IPS-NIHi11 (cell line): ENCODE results near the gene SLC34A1.

Experiments used
- DNase-seq: peaks from one replicate; pipeline ENCODE4 v3.0.0; 2012; ENCODE audit warnings: mixed read lengths, low spot score

The SLC34A1 gene

DNA sequence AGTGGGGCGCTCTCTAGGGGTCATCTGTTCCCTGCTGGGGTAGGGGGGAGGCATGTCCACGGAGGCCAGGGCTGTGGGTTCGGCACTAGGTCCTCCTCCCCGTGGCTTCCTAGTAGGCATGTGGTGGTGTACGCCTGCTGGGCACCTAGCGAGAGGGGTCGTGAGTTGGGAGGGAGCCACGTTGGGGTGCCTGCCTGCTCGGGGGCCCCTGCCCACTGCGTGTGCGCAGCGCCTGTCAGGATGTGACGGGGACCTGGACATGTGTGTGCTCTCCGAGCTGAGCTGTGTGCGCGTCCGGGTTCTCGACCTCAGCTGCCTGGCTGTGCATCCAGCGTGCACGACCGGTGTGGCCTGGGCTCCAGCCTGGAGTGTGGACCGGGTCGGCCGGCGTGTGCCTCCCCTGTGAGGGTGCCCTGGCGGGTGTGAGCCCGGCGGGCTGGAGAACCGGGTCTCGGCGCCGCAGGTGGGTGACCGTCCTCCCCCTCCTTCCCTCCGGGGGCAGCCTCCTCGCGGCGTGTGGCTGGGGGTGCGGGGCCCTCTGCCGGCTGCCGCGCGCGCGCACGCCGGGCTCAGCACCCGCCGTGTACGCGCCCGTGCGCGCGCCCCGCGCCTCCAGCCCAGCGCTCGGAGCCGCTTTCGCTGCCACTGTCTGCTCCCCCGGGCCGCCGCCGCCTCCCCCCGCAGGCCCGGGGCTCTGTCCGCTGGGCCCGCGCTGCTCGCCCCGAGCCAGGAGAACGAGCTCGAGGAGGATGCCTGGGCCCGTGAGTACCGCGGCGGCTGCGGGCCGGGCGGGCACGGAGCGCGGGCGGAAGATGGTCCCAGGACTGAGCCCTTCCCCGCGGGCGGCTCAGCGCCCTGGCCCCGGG is 62.2 kb downstream of the SLC34A1 start, which contains the start of gene PRR7:
Gene PRR7, plus strand, starts transcription at position 615 of the 866 bp plus-strand sequence. CDS start 8,254 bp downstream, outside the sequence.
- peak; percentile 91 for DNase-seq

DNA sequence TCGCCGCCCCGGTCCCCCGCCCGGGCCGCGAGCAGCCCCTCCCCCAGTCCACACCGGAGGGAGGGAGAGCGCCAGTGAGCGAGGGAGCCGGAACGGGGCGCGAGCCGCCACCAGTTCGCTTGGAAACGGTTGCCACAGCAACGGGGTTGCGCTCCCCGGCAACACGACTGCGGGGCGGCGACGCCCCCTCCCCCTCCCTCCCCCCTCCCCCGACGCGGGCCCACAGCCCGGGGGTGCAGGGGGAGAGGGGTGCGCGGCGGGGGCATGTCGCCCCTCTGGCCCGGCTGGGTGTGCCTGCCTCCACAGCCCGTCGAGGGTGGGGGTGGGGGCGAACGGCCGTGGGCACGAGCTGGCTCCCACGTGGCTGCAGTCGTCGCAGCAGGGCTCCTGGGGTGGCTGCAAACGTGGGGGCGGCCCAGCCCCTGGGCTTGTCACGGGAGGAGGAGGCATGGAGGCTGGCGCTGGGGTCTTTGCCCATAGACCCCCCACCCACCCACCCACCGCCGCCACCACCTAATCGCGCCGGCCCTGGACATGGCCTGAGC is 62.9 kb downstream of the SLC34A1 start:
- DNase-seq: peak; percentile 83

DNA sequence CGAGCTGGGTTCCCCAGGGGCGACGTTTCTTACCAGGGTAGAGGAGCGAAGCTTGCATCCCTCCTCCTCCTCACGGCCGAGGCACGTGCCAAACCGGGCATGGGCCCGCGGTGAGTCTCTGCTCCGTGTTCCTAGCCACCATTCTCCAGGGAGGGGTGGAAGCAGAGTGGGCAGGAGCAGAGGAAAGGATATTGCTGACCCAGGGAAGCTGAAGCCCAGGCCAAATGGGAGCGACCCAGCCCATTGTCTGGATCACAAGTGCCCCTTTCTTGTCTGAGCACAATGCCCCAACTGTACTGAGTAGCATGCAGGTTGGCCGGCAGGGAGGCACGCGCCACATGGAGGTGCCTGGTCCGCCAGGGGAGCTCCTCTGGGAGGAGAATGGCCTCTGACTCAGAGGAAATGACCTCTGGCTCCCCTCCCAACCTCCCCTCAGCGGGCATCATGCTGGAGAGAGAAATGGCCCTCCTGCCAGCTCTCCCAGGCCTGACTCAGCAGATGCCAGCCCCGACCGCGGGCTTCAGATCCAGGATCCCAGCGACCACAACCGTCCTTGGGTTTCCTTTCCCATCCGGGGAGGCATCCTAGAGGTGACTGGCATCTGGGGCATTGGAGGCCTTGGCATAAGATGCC is 63.5 kb downstream of the SLC34A1 start:
- DNase-seq: peak; percentile 69
